Left ventricle myocardium inferior (tissue), 1 donor: Measurements from ENCODE around the gene LHFPL3. TPM values are rescaled to one million over a fixed set of nuclear protein-coding genes. Genes with fewer than 3 reads are reported as not detected.
"Not testable (repeated sequence)": the region's sequence is repeated elsewhere in the genome, so short reads cannot be mapped to it uniquely, and the experiment has no call there.

Experiments used
- DNase-seq: peaks from one replicate; pipeline ENCODE4 v3.0.0-alpha.2; 2020
- H3K27ac ChIP-seq: fragments of 200-600 bp; replicated peaks from 2 replicates; pipeline ENCODE4 v1.8.0; 2021
- H3K27me3 ChIP-seq: fragments of 200-600 bp; 2 replicates; pipeline ENCODE4 v1.8.0; 2021; ENCODE audit warnings: low read depth
- H3K36me3 ChIP-seq: fragments of 200-600 bp; 2 replicates; pipeline ENCODE4 v1.8.0; 2021
- H3K4me1 ChIP-seq: fragments of 200-600 bp; 2 replicates; pipeline ENCODE4 v1.8.0; 2021
- H3K4me3 ChIP-seq: fragments of 200-600 bp; 2 replicates; pipeline ENCODE4 v1.8.0; 2021; ENCODE audit warnings: mild to moderate bottlenecking, moderate library complexity
- H3K9me3 ChIP-seq: fragments of 200-600 bp; replicated peaks from 2 replicates; pipeline ENCODE4 v1.8.0; 2021
- intact Hi-C: fragments of 100-400 bp; cut with micrococcal nuclease; formaldehyde crosslinking; loops from one replicate; pipeline ENCODE4 v1.11.0; 2022
- total RNA-seq: library from RNA; stranded (reverse); fragmentation: NEBNext Ultra II Directional; extraction: Animal tissue kit (Norgen Biotek cat#: 25700); gene quantifications from one replicate; pipeline ENCODE4 v1.2.1, GENCODE V29; 2021
- TF ChIP-seq, protein P1 (sequence below): fragments of 200-600 bp; IDR thresholded peaks from 2 replicates; pipeline ENCODE4 v1.8.0; 2021; ENCODE audit warnings: antibody characterized with exemption, mild to moderate bottlenecking, borderline replicate concordance
- donor health status: DM: no; HTN: yes; CAD: no; lungs with severe emphysema.

LHFPL3 gene
- total RNA-seq, 1 donor from 2014 or later, result not detected

DNA sequence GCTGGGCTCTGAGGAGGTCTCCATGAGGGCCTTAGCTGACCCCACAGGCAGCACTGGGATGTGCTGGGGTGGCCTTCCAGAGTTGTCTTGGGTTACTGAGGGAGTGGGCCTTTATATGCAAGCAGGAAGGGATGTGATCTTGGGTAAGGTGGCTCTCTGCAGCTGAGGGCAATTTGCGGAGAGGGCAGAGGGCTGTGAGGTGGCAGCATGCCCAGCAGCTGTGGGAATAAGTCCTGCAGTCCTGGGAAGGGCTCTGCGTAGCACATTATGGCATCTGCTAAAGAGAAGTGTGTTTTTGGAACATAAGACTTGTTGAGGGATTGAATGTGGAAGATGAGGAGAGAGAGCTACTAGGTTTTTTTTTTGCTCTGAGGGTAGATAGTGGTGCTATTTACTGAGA is 586.0 kb downstream of the LHFPL3 start:
- H3K36me3 ChIP-seq, result no peaks in the 10 kb centered on the region
- H3K4me3 ChIP-seq, result no peak overlapping the region
- DNase-seq, result no peak
- intact Hi-C loops, result loop anchor here (10.0 kb wide), 1 partner anchor 680 kb away; no protein-coding TSS in a partner anchor
- no peaks in the 10 kb centered on the region for H3K9me3 ChIP-seq
- TF ChIP-seq, protein P1, sequence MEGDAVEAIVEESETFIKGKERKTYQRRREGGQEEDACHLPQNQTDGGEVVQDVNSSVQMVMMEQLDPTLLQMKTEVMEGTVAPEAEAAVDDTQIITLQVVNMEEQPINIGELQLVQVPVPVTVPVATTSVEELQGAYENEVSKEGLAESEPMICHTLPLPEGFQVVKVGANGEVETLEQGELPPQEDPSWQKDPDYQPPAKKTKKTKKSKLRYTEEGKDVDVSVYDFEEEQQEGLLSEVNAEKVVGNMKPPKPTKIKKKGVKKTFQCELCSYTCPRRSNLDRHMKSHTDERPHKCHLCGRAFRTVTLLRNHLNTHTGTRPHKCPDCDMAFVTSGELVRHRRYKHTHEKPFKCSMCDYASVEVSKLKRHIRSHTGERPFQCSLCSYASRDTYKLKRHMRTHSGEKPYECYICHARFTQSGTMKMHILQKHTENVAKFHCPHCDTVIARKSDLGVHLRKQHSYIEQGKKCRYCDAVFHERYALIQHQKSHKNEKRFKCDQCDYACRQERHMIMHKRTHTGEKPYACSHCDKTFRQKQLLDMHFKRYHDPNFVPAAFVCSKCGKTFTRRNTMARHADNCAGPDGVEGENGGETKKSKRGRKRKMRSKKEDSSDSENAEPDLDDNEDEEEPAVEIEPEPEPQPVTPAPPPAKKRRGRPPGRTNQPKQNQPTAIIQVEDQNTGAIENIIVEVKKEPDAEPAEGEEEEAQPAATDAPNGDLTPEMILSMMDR, result no peak
- H3K27ac ChIP-seq, result no peak overlapping the region
- H3K4me1 ChIP-seq, result no peaks in the 10 kb centered on the region
- no peaks in the 10 kb centered on the region for H3K27me3 ChIP-seq

DNA sequence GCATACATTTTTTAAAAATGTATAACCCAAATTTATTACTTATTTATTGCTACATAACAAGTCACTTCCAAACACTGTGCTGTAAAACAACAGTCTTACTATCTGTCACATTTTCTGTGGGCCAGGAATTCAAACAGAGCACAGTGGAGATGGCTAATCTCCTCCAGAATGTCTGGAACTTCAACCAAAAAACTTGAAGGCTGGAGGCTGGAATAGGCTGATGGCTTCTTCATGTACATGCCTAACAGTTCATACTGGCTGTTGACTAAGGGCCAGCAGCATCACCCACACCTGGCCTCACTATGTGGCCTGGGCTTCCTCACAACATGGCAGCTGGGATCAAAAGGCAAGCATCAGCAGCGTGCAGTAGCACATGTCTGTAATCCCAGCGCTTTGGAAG is 593.2 kb downstream of the LHFPL3 start:
- intact Hi-C loops, result no loop called here
- Histone ChIP-seq H3K27me3 (no peaks in the 10 kb centered on the region), H3K9me3 (no peaks in the 10 kb centered on the region), H3K4me1 (peaks cover 16% of the 10 kb centered on the region), H3K36me3 (no peaks in the 10 kb centered on the region), H3K4me3 (no peak overlapping the region), H3K27ac (no peak overlapping the region)
- TF ChIP-seq, protein P1, result no peak
- no peak for DNase-seq

DNA sequence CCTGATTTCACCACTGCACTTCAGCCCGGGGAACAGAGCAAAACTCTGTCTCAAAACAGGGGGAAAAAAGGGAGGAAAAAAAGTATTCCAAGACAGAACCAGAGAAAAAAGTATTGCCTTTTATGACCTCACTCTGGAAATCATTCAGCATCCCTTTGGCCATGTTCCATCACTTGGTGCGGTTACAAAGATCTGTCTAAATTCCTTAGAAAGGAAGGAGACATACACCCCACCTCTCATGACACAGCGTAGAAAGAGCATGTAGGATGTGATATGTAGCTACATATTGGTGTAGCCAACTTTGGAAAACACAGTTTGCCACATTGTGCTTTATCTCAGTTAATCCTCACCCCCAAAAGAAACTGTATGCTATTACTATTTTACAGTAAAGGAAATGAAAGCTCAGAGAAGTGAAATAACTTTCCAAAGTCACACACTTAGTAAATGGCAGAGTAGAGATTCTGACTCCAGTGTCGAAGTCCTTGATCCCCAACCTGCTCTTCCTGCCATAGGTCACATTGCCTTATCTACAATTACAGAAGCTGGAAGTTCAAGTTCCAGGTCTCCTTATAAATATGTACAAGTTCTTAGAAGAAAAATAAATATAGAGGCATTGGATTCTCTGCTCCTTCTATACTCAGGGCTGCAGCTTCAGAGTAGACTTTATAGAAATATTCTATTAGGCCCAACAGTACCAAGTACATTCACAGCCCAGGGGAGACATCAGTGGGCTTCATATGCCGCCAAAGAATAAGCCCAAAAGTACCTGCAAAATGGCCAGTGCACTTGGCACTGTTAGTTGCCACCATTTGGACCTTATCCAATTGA is 594.0 kb downstream of the LHFPL3 start:
- Histone ChIP-seq H3K27ac (peak overlapping the region; percentile 65), H3K27me3 (no peaks in the 10 kb centered on the region), H3K4me3 (no peak overlapping the region), H3K9me3 (no peaks in the 10 kb centered on the region), H3K36me3 (no peaks in the 10 kb centered on the region), H3K4me1 (peaks cover 16% of the 10 kb centered on the region)
- TF ChIP-seq, protein P1, result no peak
- no peak for DNase-seq
- intact Hi-C loops, result no loop called here

DNA sequence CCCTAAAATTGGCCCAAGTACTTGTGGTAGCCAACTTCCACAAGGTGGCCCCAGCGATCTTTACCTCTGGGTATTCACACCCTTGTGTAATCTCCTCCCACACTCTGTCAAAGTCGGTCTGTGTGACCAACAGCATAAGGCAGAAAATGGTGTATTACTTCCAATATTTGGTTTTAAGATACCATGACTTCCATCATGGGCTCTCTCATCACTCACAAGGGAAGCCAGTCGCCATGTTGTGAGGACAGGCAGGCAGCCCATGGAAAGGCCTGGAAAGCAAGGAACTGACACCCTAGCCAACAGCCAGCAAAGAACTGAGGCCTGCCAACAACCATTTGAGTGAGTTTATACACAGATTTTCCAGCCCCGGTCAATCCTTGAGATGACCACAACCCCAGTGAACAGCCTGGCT is 594.6 kb downstream of the LHFPL3 start:
- intact Hi-C loops, result no loop called here
- no peaks in the 10 kb centered on the region for H3K9me3 ChIP-seq
- H3K4me1 ChIP-seq, result peaks cover 16% of the 10 kb centered on the region
- H3K4me3 ChIP-seq, result no peak overlapping the region
- no peaks in the 10 kb centered on the region for H3K27me3 ChIP-seq
- DNase-seq, result peak; percentile 54
- H3K36me3 ChIP-seq, result no peaks in the 10 kb centered on the region
- peak overlapping the region; percentile 65 for H3K27ac ChIP-seq
- TF ChIP-seq, protein P1, result peak; percentile 75

DNA sequence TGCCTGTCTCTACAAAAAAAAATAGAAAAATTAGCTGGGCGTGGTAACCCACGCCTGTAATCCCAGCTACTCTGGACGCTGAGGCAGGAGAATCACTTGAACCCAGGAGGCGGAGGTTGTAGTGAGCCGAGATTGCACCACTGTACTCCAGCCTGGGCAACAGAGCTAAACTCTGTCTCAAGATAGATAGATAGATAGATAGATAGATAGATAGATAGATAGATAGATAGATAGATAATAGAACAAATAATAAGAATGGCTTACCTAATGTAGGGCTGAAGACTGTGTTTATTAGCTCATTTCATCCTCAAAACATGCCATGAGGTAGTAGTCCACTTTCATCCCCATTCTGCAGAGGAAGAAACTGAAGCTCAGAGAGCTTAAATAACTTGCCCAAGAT is 597.8 kb downstream of the LHFPL3 start:
- H3K9me3 ChIP-seq, H3K27me3 ChIP-seq, H3K4me3 ChIP-seq, H3K27ac ChIP-seq, intact Hi-C loops, H3K36me3 ChIP-seq, DNase-seq: not testable (repeated sequence)
- H3K4me1 ChIP-seq, result peaks cover 19% of the 10 kb centered on the region

DNA sequence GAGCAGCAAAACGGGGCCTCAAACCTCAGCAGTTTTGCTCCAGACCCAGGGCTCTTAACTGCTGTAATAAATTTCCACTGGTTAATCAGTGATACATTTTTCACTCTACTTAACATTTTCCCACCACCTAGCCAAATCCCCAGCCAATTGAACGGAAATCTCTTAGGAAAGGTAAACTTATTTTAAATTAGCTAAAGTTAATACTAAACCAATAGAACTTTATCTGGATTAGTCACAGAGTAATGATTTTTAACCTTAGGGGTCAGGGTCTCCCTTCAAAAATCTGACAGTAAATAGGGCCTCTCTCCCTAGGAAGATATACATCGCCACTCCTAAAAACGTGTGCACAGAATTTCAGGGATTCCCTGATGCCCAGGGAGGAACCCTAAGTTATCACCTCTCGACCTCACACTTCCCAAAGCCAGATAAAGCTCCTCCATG is 598.2 kb downstream of the LHFPL3 start:
- no peak for DNase-seq
- TF ChIP-seq, protein P1, result no peak
- H3K4me3 ChIP-seq, result no peak overlapping the region
- H3K9me3 ChIP-seq, result no peaks in the 10 kb centered on the region
- intact Hi-C loops, result no loop called here
- peaks cover 24% of the 10 kb centered on the region for H3K4me1 ChIP-seq
- no peaks in the 10 kb centered on the region for H3K27me3 ChIP-seq
- H3K36me3 ChIP-seq, result no peaks in the 10 kb centered on the region
- no peak overlapping the region for H3K27ac ChIP-seq
